Neutrophil (primary cell): ENCODE results near the gene ANKRD53.

Experiments used
- H3K27ac ChIP-seq: fragments of 200-600 bp; sonication (generic); 2 replicates; pipeline ENCODE4 v1.5.1; 2016; ENCODE audit warnings: mild to moderate bottlenecking, moderate library complexity
- H3K27me3 ChIP-seq: fragments of 200-600 bp; sonication (generic); 2 replicates; pipeline ENCODE4 v1.6.0; 2016; ENCODE audit warnings: mild to moderate bottlenecking
- H3K36me3 ChIP-seq: fragments of 200-600 bp; sonication (generic); 2 replicates; pipeline ENCODE4 v1.5.1; 2017
- H3K4me1 ChIP-seq, 2 experiments: fragments of 200-600 bp in 1 of 2; sonication (generic) in 1 of 2; 1 replicate in 1 of 2; 2 replicates in 1 of 2; pipeline versions ENCODE4 v1.5.1 to v1.6.1; 2013 to 2016; ENCODE audit warnings: low read depth in 1 of 2, low read length in 1 of 2, mild to moderate bottlenecking in 1 of 2, moderate library complexity in 1 of 2; ENCODE audit not compliant: control insufficient read depth in 1 of 2, insufficient read depth in 1 of 2
- H3K4me3 ChIP-seq, 2 experiments: fragments of 200-600 bp in 1 of 2; sonication (generic) in 1 of 2; 1 replicate in 1 of 2; 2 replicates in 1 of 2; pipeline ENCODE4 v1.5.1; 2013 to 2016; ENCODE audit warnings: low read depth in 1 of 2, low read length in 1 of 2, mild to moderate bottlenecking in 1 of 2, moderate library complexity in 1 of 2
- H3K9me3 ChIP-seq: fragments of 200-600 bp; sonication (generic); 2 replicates; pipeline ENCODE4 v1.5.1; 2016
- CTCF ChIP-seq: fragments of 200-600 bp; sonication (generic); IDR thresholded peaks from 2 replicates; pipeline ENCODE4 v1.5.1; 2016; ENCODE audit warnings: antibody characterized with exemption

Gene ANKRD53

GRCh38 chr2:70948337-70949003 is 30.0 kb upstream of the ANKRD53 start:
- Histone ChIP-seq H3K4me3 (peak overlapping the region in 1 of 2 experiments; percentile 6), H3K27ac (no peak overlapping the region), H3K4me1 (peaks cover 0 to 8% of the 10 kb centered on the region in 2 experiments), H3K9me3 (no peaks in the 10 kb centered on the region), H3K36me3 (no peaks in the 10 kb centered on the region), H3K27me3 (peaks cover 88% of the 10 kb centered on the region)
- peak; percentile 52 for TF ChIP-seq CTCF

DNA sequence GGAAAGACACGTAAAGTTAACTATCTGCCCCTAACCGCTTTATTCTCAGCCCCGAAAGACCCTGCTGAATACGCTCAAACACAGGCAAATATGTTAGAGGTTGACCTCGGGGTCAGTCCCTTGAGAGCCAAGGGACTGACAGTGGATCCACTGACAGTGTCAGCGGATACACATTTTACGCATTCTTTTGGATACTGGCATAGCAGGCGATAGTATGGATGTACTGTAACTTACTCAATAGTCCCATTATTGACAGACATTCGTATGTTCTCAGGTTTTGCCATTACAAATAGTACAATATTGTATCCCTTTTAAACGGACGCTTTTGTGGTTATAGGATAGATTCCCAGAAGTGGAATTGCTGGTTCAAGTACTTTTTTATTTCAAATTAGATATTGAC is 29.3 kb upstream of the ANKRD53 start:
- Histone ChIP-seq H3K27ac (no peak overlapping the region), H3K27me3 (peaks cover 94% of the 10 kb centered on the region), H3K4me3 (no peak overlapping the region), H3K36me3 (no peaks in the 10 kb centered on the region), H3K9me3 (no peaks in the 10 kb centered on the region), H3K4me1 (peaks cover 0 to 8% of the 10 kb centered on the region in 2 experiments)
- TF ChIP-seq CTCF: no peak

GRCh38 chr2:70954886-70955285 is 23.5 kb upstream of the ANKRD53 start:
- TF ChIP-seq CTCF: no peak
- no peak overlapping the region for H3K4me3 ChIP-seq
- no peak overlapping the region for H3K27ac ChIP-seq
- peaks cover 85% of the 10 kb centered on the region for H3K27me3 ChIP-seq
- H3K36me3 ChIP-seq: no peaks in the 10 kb centered on the region
- H3K4me1 ChIP-seq: no peaks in the 10 kb centered on the region
- no peaks in the 10 kb centered on the region for H3K9me3 ChIP-seq

- Histone ChIP-seq H3K4me1 (no peaks in the 10 kb centered on the region), H3K27me3 (peaks cover 72% of the 10 kb centered on the region)
- no peak for TF ChIP-seq CTCF
These were observed 22.3 kb upstream of the ANKRD53 start for GRCh38 chr2:70956141-70956540.

GRCh38 chr2:70957798-70958197 is 20.6 kb upstream of the ANKRD53 start:
- H3K27me3 ChIP-seq: peaks cover 66% of the 10 kb centered on the region
- H3K36me3 ChIP-seq: no peaks in the 10 kb centered on the region
- no peaks in the 10 kb centered on the region for H3K4me1 ChIP-seq
- TF ChIP-seq CTCF: no peak
- H3K27ac ChIP-seq: no peak overlapping the region
- H3K4me3 ChIP-seq: no peak overlapping the region
- no peaks in the 10 kb centered on the region for H3K9me3 ChIP-seq

More at GRCh38 chr2:70956141-70956540, 22.3 kb upstream of the ANKRD53 start:
- Histone ChIP-seq H3K36me3 (no peaks in the 10 kb centered on the region), H3K9me3 (no peaks in the 10 kb centered on the region), H3K27ac (no peak overlapping the region), H3K4me3 (no peak overlapping the region)
